GM23338 (cell line): ENCODE data around the gene GTF2A1. TPM values are rescaled to one million over a fixed set of nuclear protein-coding genes. Genes with fewer than 3 reads are reported as not detected.
A peak's percentile ranks its signal among the peaks of the same experiment; 100 is the strongest.

Experiments
- ATAC-seq: fragments of 200-7000 bp; cut with Tn5 transposase; 3 replicates; pipeline ENCODE4 v1.9.1; 2020
- DNase-seq: peaks from one replicate; pipeline ENCODE4 v3.0.0-alpha.2; 2015; ENCODE audit warnings: low spot score
- H2AFZ ChIP-seq: fragments of 200-600 bp; sonication (generic); 2 replicates; pipeline ENCODE4 v1.8.0; 2016; ENCODE audit warnings: antibody characterized with exemption, mild to moderate bottlenecking, moderate library complexity
- H3F3A ChIP-seq: fragments of 200-600 bp; sonication (generic); replicated peaks from 2 replicates; pipeline ENCODE4 v1.8.0; 2017; ENCODE audit warnings: antibody characterized with exemption, mixed run types, low read depth
- H3K27ac ChIP-seq: fragments of 200-600 bp; sonication (generic); 2 replicates; pipeline ENCODE4 v1.6.1; 2016; ENCODE audit warnings: low read depth
- H3K27me3 ChIP-seq: fragments of 200-600 bp; sonication (generic); 2 replicates; pipeline ENCODE4 v1.8.0; 2016; ENCODE audit warnings: mild to moderate bottlenecking, mixed run types, moderate library complexity; ENCODE audit not compliant: insufficient read depth
- H3K36me3 ChIP-seq: fragments of 200-600 bp; sonication (generic); 2 replicates; pipeline ENCODE4 v1.8.0; 2016; ENCODE audit warnings: mild to moderate bottlenecking; ENCODE audit not compliant: insufficient read depth
- H3K4me1 ChIP-seq: fragments of 200-600 bp; sonication (generic); 2 replicates; pipeline ENCODE4 v1.8.0; 2016; ENCODE audit warnings: mild to moderate bottlenecking, moderate library complexity; ENCODE audit not compliant: insufficient read depth
- H3K4me2 ChIP-seq: fragments of 200-600 bp; sonication (generic); 2 replicates; pipeline ENCODE4 v1.7.1; 2017; ENCODE audit warnings: mixed run types
- H3K4me3 ChIP-seq: fragments of 200-600 bp; sonication (generic); 2 replicates; pipeline ENCODE4 v1.6.1; 2016; ENCODE audit warnings: mixed run types
- H3K79me2 ChIP-seq: fragments of 200-600 bp; sonication (generic); replicated peaks from 2 replicates; pipeline ENCODE4 v1.8.0; 2017; ENCODE audit warnings: mild to moderate bottlenecking; ENCODE audit not compliant: insufficient read depth
- H3K9me2 ChIP-seq: fragments of 200-600 bp; sonication (generic); 2 replicates; pipeline ENCODE4 v1.8.0; 2017; ENCODE audit not compliant: insufficient read depth
- H4K20me1 ChIP-seq: fragments of 200-600 bp; sonication (generic); replicated peaks from 2 replicates; pipeline ENCODE4 v1.8.0; 2017; ENCODE audit warnings: mild to moderate bottlenecking; ENCODE audit not compliant: insufficient read depth
- H3K27ac Mint-ChIP-seq: 2 replicates; pipeline ENCODE4 v1.8.0; 2020; ENCODE audit warnings: inconsistent platforms, mild to moderate bottlenecking, moderate library complexity, mixed read lengths
- H3K27me3 Mint-ChIP-seq: 3 replicates; pipeline ENCODE4 v1.8.0; 2022; ENCODE audit warnings: low read depth, mild to moderate bottlenecking, moderate library complexity, mixed read lengths, inconsistent platforms; ENCODE audit not compliant: insufficient read depth, poor library complexity
- H3K36me3 Mint-ChIP-seq: 3 replicates; pipeline ENCODE4 v1.8.0; 2021; ENCODE audit warnings: low read depth, mild to moderate bottlenecking, inconsistent platforms, moderate library complexity, mixed read lengths
- H3K4me1 Mint-ChIP-seq: 3 replicates; pipeline ENCODE4 v1.8.0; 2020; ENCODE audit warnings: mild to moderate bottlenecking, inconsistent platforms, mixed read lengths
- H3K4me3 Mint-ChIP-seq: 3 replicates; pipeline ENCODE4 v1.8.0; 2021; ENCODE audit warnings: moderate library complexity, mild to moderate bottlenecking, inconsistent platforms, mixed read lengths
- H3K9me3 Mint-ChIP-seq: 3 replicates; pipeline ENCODE4 v1.8.0; 2020; ENCODE audit warnings: moderate library complexity, mild to moderate bottlenecking, inconsistent platforms, mixed read lengths
- CREB1 ChIP-seq: fragments of 250-450 bp; sonication (Bioruptor Pico); IDR thresholded peaks from 2 replicates; pipeline ENCODE4 v1.5.0; 2020; ENCODE audit warnings: low read depth, mild to moderate bottlenecking, moderate library complexity
- CTCF ChIP-seq, 2 experiments: fragments of 200-600 bp in 1 of 2; sonication (generic) in 1 of 2; conservative IDR thresholded peaks; 2 replicates each; pipeline versions ENCODE4 v1.5.1 to v1.6.1; 2016 to 2017; ENCODE audit warnings: antibody characterized with exemption in 2 of 2, low read depth in 2 of 2, mild to moderate bottlenecking in 2 of 2, moderate library complexity in 1 of 2
- ETS1 ChIP-seq: IDR thresholded peaks from 2 replicates; pipeline ENCODE4 v1.6.1; 2016; ENCODE audit warnings: antibody characterized with exemption
- EZH2 ChIP-seq: fragments of 200-600 bp; sonication (generic); IDR thresholded peaks from one replicate; pipeline ENCODE4 v1.8.0; 2017; ENCODE audit warnings: antibody characterized with exemption, mild to moderate bottlenecking, low read depth; ENCODE audit not compliant: unreplicated experiment
- EZH2phosphoT487 ChIP-seq: fragments of 200-600 bp; sonication (generic); IDR thresholded peaks from one replicate; pipeline ENCODE4 v1.8.1; 2018; ENCODE audit warnings: antibody characterized with exemption; ENCODE audit not compliant: unreplicated experiment
- JUNB ChIP-seq: IDR thresholded peaks from one replicate; pipeline ENCODE4 v1.6.1; 2016; ENCODE audit warnings: antibody characterized with exemption; ENCODE audit not compliant: unreplicated experiment
- NANOG ChIP-seq: IDR thresholded peaks from 2 replicates; pipeline ENCODE4 v1.6.1; 2016; ENCODE audit warnings: antibody characterized with exemption, borderline replicate concordance
- POLR2AphosphoS5 ChIP-seq: IDR thresholded peaks from 2 replicates; pipeline ENCODE4 v1.6.1; 2016; ENCODE audit warnings: antibody characterized with exemption, low read depth
- REST ChIP-seq: IDR thresholded peaks from one replicate; pipeline ENCODE4 v1.6.1; 2018; ENCODE audit warnings: antibody characterized with exemption; ENCODE audit not compliant: unreplicated experiment
- STAT1 ChIP-seq: IDR thresholded peaks from one replicate; pipeline ENCODE4 v1.6.1; 2016; ENCODE audit warnings: antibody characterized with exemption; ENCODE audit not compliant: unreplicated experiment
- ZNF114 ChIP-seq: fragments of 250-450 bp; sonication (Bioruptor Pico); IDR thresholded peaks from 2 replicates; pipeline ENCODE4 v1.5.0; 2020; ENCODE audit warnings: mild to moderate bottlenecking, moderate library complexity
- ZNF331 ChIP-seq: fragments of 250-450 bp; sonication (Bioruptor Pico); IDR thresholded peaks from 2 replicates; pipeline ENCODE4 v1.5.0; 2020; ENCODE audit warnings: low read depth, mild to moderate bottlenecking, moderate library complexity
- ZNF462 ChIP-seq: fragments of 250-450 bp; sonication (Bioruptor Pico); IDR thresholded peaks from 2 replicates; pipeline ENCODE4 v1.5.0; 2020; ENCODE audit warnings: mild to moderate bottlenecking, moderate library complexity
- polyA plus RNA-seq: library from polyadenylated mRNA; unstranded; fragments of >200 nt; fragmentation: Nextera tagmentation; extraction: Ambion mirVana; gene quantifications from 2 replicates; pipeline ENCODE4 v1.2.1, GENCODE V29; 2016
- total RNA-seq: library from RNA; depleted of rRNA; stranded (reverse); fragments of >200 nt; shearing (Covaris generic); gene quantifications from 2 replicates; pipeline ENCODE4 v1.2.3, GENCODE V29; 2014

Gene GTF2A1
- total and polyA plus RNA-seq, 2 experiments from 2014 or later = 12.1 to 50.6 TPM

GRCh38 chr14:81268016-81268416, 47.3 kb upstream of the GTF2A1 start:
- Mint-ChIP-seq H3K36me3 (peaks cover 7% of the 10 kb centered on the region; the same call in 1 of the 3 replicates), H3K27ac (peak overlapping the region; percentile 45; the same call in 1 of the 2 replicates), H3K27me3 (peaks cover 2% of the 10 kb centered on the region), H3K4me3 (no peak overlapping the region), H3K9me3 (no peaks in the 10 kb centered on the region), H3K4me1 (peaks cover 23% of the 10 kb centered on the region; the same call in 2 of the 3 replicates)
- H3K27me3 ChIP-seq = no peaks in the 10 kb centered on the region
- TF ChIP-seq REST (no peak), ETS1 (no peak), POLR2AphosphoS5 (no peak), JUNB (no peak), CTCF (conservative IDR thresholded peaks at IDR 0.05; ENCODE audit: low read depth in 2 of 2) (no peak), ZNF462 (CRISPR knock-in tag) (no peak), EZH2 (no peak), ZNF114 (CRISPR knock-in tag) (no peak), STAT1 (no peak), ZNF331 (CRISPR knock-in tag) (no peak), EZH2phosphoT487 (no peak), CREB1 (CRISPR knock-in tag) (no peak), NANOG (no peak)
- no peak overlapping the region for H2AFZ ChIP-seq
- no peak overlapping the region for H3K4me2 ChIP-seq
- DNase-seq = peak; percentile 33
- no peaks in the 10 kb centered on the region for H4K20me1 ChIP-seq
- no peaks in the 10 kb centered on the region for H3F3A ChIP-seq
- H3K27ac ChIP-seq = no peak overlapping the region
- no peak overlapping the region for H3K4me3 ChIP-seq
- peak; percentile 62 for ATAC-seq
- H3K9me2 ChIP-seq = no peaks in the 10 kb centered on the region
- H3K36me3 ChIP-seq = no peaks in the 10 kb centered on the region
- H3K79me2 ChIP-seq = no peaks in the 10 kb centered on the region
- peaks cover 18% of the 10 kb centered on the region for H3K4me1 ChIP-seq
